HG03025 (cell line): Measurements from ENCODE around the gene HDAC9.

ENCODE experiments used
- ATAC-seq: cut with Tn5 transposase; IDR thresholded peaks from one replicate; pipeline ENCODE4 v1.9.1; 2021; ENCODE audit warnings: mild to moderate bottlenecking, moderate library complexity; ENCODE audit not compliant: unreplicated experiment, low FRiP score

HDAC9 gene

DNA sequence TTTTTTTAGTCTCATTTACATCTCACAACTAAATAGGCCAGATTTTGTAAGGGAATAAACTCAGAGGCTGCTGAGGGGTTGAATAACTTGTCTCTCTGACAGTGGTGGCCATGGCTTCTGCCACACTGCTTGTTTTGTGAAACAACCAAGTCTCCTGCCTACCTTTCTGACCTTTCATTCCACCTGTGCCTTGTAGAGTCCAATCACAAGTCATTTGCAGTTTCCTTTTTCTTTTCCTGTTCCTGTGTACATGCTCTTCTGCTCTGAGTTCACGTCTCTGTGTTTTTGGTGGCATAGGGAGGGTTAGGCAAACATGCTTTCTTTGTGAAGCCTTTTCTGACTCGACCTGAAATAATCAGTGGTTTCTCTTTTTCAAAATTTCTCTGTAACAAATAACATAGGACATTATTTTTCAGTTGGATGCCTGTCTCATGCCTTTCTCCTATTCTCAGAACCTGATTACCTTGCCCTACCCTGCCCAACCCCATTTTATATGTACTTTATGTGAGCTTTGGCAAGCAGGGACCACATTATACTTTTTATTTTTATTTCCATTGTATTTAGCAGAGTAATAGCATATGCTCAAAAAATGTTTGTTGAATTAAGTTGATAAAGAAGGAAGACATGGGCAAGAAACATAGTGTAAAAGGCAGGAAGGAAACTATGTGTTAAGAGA is 81.7 kb downstream of the HDAC9 start:
- ATAC-seq = peak; percentile 73

DNA sequence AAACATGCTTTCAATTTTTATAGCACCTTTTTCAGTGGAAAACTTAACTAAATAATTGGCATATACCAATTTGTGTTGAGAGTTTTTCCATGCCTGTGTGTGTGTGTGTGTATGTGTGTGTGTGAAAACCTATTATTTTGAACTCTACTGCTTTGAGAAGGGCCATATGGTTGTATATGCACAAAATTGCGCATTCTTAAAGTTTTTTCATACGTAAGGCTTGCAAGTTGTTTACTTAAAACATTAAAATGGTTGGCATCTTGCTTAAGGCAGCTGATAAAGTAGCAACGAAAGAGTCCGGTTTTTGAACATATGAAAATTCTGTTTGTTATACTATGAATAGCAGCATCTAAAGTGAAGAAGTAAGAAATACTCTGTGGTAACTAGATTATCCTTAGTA is 84.1 kb downstream of the HDAC9 start:
- no peak for ATAC-seq

DNA sequence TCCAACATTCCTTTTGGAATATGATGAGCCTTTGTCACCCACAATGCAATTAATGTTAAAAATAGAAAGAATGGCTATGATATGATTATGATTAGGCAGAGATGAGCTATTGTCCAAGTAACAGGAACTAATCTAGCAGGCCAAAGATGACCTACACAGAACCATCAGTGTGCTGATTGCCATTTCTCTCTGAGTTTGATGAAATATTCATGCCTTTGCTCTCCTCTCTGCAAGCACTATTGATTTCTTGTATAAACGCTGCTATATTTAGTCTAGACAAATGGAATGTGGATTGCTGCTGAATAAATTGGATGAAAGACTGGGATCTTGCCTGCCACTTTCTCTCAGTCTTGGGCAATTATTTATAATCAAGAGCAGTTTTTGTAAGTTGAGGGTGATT is 85.4 kb downstream of the HDAC9 start:
- no peak for ATAC-seq

DNA sequence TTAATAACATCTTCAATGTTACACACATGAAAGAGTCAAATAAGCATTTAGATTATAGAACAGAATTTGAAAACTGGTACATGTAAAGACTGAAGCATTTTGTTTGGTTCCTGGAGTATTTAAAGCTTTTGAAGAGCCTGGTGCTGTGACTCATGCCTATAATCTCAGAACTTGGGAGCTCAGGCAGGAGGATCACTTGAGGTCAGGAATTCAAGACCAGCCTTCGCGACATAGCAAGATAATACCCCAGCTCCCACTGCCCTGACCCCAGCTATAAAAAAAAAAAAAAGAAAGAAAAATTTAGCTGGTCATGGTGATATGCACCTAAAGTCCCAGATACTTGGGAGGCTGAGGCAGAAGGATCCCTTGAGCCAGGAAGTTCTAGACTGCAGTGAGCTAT is 87.8 kb downstream of the HDAC9 start:
- ATAC-seq = no peak

DNA sequence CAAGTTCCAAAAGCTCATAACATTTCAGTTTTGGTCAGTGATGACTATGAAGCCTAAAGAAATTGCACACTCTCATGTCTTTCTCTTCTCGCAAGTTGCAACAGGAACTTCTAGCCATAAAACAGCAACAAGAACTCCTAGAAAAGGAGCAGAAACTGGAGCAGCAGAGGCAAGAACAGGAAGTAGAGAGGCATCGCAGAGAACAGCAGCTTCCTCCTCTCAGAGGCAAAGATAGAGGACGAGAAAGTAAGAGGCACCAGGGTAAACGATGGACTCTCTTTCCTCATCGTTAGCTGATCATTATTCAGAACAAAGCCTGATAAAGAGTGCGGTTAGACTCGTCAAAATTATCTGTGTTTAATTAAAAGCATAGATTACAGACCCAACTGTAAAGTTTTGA is 94.7 kb downstream of the HDAC9 start:
- no peak for ATAC-seq

DNA sequence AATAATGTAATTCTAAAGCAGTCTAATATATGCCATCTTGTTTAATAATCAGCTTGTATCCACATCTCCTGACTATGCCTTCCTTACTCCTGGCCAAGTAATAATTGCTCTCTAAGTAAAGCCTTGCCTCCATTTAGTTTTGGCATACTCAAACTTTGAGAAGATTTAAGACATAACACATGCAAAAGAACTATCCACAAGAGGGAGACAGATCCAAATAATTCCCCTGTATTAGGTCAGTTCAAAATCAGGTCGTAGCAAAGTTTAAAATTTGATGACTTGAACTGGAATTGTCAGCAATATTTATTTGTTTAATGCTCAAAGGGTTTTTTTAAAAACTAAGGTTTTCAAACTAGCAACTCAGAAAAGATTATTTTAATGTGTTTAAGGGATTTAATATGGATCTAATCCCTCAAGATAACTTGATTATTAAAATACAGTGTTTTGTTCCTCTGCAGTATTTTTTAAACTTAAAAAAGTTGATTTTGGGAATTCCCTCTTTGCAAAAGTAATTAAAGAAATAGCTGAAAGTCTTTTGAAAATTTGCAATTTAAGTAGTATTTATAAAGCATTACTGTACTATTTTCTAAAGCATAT is 95.3 kb downstream of the HDAC9 start:
- ATAC-seq = no peak

DNA sequence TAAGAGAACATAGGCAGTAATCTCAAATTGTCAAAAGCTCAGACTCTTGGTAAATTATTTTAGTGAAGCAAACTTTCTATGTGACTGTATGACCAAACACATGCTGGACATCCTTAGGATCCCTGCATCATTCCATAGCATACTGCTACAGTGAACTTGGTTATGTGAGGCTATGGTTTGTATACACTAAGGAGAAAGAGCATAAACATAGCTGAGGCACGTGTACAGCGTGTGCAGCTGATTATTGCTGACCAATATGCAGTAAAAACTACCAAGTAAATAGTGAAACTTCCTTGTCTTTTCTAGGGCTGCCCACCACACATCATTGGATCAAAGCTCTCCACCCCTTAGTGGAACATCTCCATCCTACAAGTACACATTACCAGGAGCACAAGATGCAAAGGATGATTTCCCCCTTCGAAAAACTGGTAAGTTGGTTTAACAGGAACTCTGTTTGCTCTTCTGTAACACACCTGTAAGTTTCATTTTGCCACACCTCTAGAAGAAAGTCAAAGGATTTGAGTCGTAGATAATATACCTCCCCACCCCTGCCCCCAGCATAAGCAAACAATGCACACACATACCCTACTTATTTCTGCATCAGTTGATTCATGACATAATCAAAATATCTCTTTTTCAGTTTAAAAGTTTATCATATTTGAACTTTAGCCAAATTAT is 98.2 kb downstream of the HDAC9 start:
- ATAC-seq = no peak

DNA sequence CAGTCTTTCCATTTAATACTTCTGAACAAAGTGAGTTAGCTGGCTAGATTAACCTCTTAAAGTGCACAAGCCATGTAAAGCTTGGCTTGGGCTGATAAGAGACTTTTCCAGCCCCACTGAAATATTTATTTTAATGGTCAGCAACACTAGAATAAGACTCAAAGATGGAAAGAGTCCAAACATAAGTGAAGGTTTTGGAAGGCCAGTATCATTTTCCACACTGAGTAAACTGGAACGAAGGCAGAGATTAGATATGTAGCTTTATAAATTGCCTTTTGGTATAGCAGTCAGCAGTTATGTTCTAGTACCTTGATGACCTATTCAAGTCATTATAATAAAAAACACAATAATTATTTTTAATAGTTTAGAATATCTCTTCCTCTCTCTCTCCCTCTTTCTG is 102.2 kb downstream of the HDAC9 start:
- no peak for ATAC-seq

DNA sequence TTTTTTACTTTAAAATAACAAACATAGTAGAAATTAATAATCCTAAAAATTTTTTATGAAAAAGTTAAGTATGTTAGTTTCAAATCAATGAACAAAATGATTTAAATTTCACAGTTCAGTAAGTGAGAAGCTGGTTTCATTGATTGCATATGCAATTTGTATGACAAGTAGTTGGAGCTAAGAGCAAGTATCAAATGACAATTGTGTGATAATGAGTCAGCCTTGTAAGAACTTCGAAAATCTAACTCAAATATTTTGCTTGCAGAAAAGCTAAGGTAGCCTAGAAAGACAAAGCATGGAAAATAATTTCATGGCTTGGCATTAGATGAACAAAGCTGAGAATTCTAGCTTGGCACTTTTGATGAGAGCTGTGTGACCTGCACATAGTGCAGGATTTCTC is 111.5 kb downstream of the HDAC9 start:
- no peak for ATAC-seq

DNA sequence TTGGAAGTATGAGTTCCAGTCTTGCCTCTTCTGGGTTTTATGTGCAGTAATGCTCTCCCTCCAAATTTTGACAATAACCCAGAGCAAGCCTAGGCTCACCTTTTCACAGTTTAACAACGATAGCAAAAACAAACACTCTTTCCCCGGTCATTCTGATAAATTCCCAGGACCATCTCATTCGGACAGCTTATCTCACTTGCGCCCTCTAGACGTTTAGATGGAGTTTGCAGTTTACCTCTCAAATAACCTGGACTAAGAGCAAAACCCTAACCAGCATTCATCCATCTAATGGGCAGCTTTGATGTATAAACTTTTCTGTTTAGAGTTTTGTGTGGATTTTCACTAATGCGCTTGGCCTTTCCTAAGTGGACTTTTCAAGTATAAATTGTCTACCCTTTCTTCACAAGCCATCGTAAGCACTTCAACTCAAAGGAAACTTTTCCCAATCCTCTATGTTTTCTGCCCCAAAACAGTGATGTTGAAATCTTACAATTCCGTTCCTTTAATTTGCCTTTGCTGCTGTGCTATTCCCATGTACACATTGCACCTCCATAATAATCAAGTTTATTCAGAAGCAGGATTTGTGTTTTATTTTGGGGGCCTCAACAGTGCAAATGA is 114.9 kb downstream of the HDAC9 start:
- ATAC-seq = no peak

DNA sequence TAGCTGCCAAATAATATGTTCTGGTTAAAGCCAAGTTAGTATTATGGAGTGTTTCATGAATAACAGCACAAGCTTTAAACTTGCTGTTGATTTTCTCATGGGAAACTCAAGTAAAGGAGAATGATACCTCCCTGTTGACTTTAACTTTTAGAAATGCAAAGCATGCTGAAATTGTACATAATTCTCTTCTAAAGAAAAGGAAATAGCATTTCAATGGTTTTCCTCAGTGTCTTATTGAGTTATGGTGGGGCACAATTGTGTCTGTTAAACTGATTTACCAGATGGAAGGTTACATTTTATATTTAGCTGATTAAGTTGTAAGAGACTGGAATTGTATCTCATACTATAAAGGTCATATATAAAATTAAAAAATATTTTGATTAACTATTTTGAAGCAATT is 119.3 kb downstream of the HDAC9 start:
- ATAC-seq = no peak

DNA sequence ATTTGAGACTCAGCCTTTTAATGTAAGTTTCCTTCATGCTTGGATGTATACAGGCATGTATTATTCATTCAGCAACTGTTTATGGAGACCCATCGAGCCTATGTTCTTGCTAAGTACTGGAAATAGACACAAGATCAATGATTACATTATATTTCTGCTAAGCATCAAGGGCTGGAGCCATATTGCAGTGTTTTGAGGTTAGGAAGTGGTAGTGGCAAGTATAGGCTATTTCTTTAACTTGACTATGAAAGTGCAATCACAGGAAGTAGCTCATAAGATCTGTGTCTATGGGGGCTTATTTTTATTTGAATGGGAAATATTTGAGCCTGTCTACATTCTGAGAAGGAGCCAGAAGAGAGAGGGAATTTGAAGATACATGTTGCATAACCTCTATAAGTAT is 123.8 kb downstream of the HDAC9 start:
- no peak for ATAC-seq

DNA sequence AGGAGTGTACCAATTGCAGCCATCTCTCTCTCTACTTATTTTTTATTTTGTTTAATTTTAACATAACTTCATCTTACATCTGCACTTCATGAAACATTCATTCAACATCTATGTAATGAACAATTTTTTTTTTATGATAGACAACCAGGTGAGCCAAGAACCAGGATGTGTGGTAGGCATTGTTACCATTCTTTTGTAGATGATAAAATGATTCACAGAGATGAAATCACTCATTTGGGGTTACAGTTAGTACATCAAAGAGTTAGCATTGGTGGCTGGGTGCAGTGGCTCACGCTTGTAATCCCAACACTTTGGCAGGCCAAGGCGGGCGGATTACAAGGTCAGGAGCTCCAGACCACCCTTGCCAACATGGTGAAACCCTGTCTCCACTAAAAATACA is 127.8 kb downstream of the HDAC9 start:
- ATAC-seq = no peak

DNA sequence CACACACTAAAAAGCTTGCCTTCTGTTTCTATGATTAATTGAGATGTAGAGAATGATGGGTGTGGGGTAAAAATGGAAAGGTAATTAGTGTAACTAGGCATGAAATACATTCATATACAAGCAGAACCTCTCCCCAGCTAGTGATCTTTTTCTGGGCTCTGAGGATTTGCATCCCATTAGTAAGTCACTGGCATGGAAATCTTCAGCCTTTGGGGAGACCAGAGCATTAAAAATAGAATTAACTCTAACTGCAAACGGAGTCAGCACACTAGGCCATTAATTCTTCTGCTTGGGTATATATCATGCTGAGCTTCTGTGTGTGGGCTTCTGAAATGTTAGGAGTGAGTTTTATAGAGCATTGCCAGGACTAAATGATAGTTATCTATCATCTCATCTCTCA is 128.9 kb downstream of the HDAC9 start:
- no peak for ATAC-seq

DNA sequence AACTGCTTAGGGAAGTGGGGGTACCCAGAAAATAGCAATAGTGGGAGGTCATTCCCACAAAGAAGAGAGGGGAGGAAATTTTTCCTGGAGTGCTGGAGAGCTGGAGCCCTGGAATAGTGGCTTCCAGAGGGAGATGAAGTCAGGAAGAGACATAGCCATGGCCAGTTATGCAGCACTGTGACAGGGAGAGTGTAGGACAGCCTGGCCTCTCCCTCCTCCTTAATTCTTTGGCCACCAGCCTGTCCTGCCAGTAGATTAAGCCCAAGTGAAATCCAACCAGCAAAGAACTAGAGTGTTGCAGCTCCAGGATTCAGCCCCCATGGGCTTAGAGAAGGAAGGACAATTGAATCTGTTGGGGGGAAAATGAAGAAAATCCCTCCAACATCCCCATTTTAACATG is 130.5 kb downstream of the HDAC9 start:
- no peak for ATAC-seq

DNA sequence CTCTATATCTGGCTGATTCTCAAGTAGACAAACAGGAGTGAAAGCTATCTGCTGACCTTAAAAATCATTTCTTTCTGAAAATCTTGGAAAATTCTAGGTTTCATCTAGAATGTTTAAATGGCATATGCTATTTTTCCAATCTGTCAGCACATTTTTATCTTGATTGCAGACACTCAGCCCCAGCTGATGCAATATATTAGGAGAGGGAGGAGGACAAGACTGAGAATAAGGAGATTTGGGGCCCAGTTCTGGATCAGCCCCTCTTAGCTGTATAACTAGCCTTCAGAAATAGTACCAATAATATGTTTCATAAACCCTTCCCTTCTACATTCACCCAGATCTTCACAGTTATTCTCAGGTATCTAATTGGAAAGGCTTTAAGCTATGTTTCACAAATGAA is 131.2 kb downstream of the HDAC9 start:
- no peak for ATAC-seq

DNA sequence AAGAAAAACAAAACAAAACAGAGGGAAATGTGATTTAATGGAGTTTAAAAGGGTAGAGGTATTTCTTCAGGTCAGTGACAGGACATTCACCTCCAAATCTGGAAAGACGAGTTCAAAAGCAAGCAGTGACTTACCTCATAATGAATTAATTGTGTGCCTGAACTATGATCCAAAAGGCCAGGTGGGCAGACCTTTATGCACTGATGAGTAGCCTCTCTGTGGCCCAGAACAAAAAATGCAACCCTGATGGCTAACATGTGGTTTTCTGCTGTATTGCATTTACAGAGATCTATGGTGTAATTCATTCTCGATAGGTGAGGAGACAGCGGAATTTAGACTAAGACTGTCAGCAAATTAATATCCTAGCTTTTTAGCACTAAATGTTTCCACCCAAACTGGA is 142.0 kb downstream of the HDAC9 start:
- ATAC-seq = no peak

DNA sequence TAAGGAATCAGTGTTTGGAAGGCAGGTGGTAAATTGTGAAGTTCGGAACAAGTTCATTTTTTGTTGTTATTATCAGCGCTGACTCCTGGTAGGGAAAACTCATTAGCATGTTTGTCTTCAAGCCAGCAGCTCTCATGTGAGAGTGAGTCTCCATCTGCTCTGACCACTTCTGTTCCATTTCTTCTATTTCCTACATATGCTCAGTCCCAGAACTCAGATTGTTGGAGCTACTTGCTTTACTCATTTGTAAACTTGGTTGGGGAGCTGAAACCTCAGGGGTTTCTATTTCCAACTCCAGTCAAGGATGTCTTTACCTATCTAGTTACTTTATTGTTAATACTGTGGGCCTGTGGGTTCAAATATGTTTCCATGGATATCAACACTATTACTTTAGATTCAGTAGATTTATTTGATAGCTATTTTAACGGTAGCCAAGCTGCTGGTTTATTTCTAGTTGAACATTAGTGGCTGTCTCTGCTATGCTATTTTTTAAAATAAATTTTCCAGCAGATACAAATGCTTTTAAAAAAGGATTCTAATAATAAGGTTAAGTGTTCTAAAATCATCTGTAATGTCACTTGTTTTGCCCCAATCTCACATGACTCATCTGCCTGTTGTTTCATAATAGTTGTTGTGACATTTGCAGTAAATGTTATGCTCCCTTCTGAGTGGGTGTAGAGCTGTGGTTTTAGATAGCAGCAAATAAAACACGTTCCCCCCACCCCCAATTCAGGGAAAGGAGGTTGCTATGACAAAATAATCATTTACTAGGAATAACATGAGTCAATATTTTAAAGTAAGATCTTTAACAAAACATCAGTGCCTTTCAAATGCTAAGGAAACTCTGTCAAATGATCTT is 143.3 kb downstream of the HDAC9 start:
- no peak for ATAC-seq

DNA sequence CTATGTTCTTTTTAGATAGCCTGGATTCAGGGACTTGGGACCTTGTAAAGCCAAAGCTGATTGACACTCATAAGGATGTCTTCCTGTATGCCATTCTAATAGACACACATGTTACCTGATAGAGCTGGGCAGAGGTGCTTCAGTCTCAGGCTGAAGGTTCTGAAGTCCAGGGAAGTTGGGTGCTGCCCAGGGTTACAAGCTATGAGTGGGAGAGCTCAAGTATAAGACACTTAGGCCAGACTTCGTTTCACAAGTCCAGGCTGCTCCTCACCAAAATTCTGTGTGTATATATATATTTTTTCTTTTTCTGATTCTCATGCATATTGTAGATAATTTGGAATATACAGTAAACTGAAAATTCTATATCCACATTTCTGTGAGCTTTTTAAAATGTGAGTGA is 144.2 kb downstream of the HDAC9 start:
- no peak for ATAC-seq

DNA sequence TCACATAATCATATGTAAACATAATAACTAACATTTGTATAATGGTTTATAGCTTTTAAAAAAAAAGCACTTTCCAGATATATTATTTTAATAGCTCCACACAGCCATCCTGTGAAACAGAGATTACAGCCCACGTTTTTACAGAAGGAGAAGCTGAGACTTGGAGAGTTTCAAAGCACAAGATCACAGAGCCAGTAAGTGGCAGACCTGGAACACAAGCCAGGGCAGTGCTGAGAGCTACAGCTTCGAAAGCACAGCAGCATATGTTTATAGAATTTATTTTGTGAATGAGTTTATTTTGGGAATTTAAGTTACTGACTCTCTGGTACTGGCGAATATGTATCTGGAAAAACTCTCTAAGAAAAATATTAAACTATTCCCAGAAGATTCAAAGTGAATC is 149.4 kb downstream of the HDAC9 start:
- ATAC-seq = no peak

DNA sequence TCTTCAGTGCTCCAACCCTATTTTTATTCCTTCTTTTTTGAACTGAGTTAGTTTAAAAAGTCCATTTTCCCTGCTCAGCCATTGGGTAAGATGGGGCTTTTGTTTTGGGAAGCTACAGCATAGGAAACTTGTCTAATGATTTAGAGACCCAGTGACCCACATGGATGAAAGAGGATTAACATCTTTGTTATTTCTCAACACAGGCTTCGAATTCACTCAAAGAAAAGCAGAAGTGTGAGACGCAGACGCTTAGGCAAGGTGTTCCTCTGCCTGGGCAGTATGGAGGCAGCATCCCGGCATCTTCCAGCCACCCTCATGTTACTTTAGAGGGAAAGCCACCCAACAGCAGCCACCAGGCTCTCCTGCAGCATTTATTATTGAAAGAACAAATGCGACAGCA is 152.0 kb downstream of the HDAC9 start:
- no peak for ATAC-seq
